Upper lobe of right lung (tissue), 1 donor: ENCODE results near the gene FFAR1. TPM values are rescaled to one million over a fixed set of nuclear protein-coding genes. Genes with fewer than 3 reads are reported as not detected.

Experiments used
- ATAC-seq: fragments of 200-7000 bp; cut with Tn5 transposase; one replicate; pipeline ENCODE4 v1.9.1; 2020; ENCODE audit warnings: mild to moderate bottlenecking, moderate library complexity
- DNase-seq: peaks from one replicate; pipeline ENCODE4 v3.0.0-alpha.2; 2020
- H3K27ac ChIP-seq: fragments of 200-600 bp; one replicate; pipeline ENCODE4 v1.8.0; 2022
- H3K27me3 ChIP-seq: fragments of 200-600 bp; one replicate; pipeline ENCODE4 v1.8.0; 2022; ENCODE audit warnings: mild to moderate bottlenecking
- H3K36me3 ChIP-seq: fragments of 200-600 bp; one replicate; pipeline ENCODE4 v1.8.0; 2022
- H3K4me1 ChIP-seq: fragments of 200-600 bp; one replicate; pipeline ENCODE4 v1.8.0; 2022
- H3K4me3 ChIP-seq: fragments of 200-600 bp; one replicate; pipeline ENCODE4 v1.8.0; 2022; ENCODE audit warnings: mild to moderate bottlenecking
- H3K9me3 ChIP-seq: fragments of 200-600 bp; one replicate; pipeline ENCODE4 v1.8.0; 2022
- intact Hi-C: fragments of 100-400 bp; cut with DNase I; formaldehyde crosslinking; loops from one replicate; pipeline ENCODE4 v1.11.0; 2022
- total RNA-seq: library from RNA; stranded (reverse); fragmentation: NEBNext Ultra II Directional; extraction: Animal tissue kit (Norgen Biotek cat#: 25700); gene quantifications from one replicate; pipeline ENCODE4 v1.2.1, GENCODE V29; 2021
- TF ChIP-seq, protein P1 (sequence below): fragments of 200-600 bp; IDR thresholded peaks from one replicate; pipeline ENCODE4 v1.8.0; 2022; ENCODE audit warnings: antibody characterized with exemption
- donor health status: DM: no; HTN: yes; CAD: no; lungs with severe emphysema.

Gene FFAR1
- total RNA-seq, 1 donor from 2014 or later: not detected

DNA sequence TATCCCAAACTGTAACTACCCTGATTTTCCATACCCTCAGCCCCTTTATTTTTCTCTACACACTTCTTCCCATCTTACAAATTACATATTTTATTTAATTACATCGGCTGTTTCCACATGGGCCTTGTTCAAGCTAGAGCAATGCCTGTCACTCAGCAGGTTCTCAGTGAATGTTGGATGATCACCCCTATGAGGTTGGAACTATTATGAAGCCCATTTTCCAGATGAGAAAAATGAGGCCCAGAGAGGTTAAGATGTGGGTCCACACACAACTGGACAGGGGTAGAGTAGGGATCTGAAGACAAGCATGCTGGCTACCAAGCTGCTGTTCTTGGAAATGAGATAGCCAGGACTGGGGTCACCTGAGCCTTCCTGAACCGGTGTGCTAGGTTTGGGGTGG lies 45.7 kb upstream of the FFAR1 start:
- TF ChIP-seq, protein P1, sequence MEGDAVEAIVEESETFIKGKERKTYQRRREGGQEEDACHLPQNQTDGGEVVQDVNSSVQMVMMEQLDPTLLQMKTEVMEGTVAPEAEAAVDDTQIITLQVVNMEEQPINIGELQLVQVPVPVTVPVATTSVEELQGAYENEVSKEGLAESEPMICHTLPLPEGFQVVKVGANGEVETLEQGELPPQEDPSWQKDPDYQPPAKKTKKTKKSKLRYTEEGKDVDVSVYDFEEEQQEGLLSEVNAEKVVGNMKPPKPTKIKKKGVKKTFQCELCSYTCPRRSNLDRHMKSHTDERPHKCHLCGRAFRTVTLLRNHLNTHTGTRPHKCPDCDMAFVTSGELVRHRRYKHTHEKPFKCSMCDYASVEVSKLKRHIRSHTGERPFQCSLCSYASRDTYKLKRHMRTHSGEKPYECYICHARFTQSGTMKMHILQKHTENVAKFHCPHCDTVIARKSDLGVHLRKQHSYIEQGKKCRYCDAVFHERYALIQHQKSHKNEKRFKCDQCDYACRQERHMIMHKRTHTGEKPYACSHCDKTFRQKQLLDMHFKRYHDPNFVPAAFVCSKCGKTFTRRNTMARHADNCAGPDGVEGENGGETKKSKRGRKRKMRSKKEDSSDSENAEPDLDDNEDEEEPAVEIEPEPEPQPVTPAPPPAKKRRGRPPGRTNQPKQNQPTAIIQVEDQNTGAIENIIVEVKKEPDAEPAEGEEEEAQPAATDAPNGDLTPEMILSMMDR: no peak
- no peaks in the 10 kb centered on the region for H3K4me1 ChIP-seq

GRCh38 chr19:35302446-35302845 lies 45.3 kb upstream of the FFAR1 start:
- Histone ChIP-seq H3K4me3 (no peak overlapping the region), H3K9me3 (no peaks in the 10 kb centered on the region), H3K4me1 (no peaks in the 10 kb centered on the region), H3K36me3 (no peaks in the 10 kb centered on the region), H3K27me3 (no peaks in the 10 kb centered on the region), H3K27ac (no peak overlapping the region)
- TF ChIP-seq, protein P1: no peak
- intact Hi-C loops: no loop called here
- ATAC-seq: no peak
- DNase-seq: no peak

More for the DNA sequence above, 45.7 kb upstream of the FFAR1 start:
- no peaks in the 10 kb centered on the region for H3K27me3 ChIP-seq
- no peak overlapping the region for H3K27ac ChIP-seq
- H3K4me3 ChIP-seq: no peak overlapping the region
- ATAC-seq (no peak), DNase-seq (no peak)
- no peaks in the 10 kb centered on the region for H3K9me3 ChIP-seq
- intact Hi-C loops: no loop called here
- H3K36me3 ChIP-seq: no peaks in the 10 kb centered on the region

DNA sequence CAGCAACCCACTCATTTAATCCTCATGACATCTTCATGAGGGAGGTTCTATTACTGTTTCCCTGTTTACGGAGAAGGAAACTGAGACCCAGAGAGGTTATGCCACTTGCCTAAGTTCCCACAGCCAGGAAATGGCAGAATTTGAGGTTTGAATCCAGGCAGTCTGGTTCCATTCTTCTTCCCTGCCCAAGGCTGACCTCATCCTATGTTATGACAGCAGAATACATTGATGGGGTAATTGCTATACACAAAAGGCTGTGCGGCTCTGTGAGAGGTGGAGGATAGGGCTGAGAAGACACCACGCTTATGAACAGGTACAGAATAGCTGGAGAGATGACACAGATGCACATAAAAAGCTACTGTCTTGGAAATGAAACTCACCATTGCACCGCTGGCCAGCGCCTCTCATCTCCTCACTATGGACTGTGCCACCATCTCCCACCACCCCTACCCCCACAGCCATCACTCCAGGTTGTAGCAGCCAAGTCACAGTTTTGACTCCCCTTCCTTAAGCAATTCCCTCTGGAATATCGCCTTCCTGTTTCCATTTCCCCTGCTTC lies 44.3 kb upstream of the FFAR1 start:
- H3K27me3 ChIP-seq: no peaks in the 10 kb centered on the region
- no peak overlapping the region for H3K27ac ChIP-seq
- H3K4me1 ChIP-seq: no peaks in the 10 kb centered on the region
- ATAC-seq (no peak), DNase-seq (no peak)
- intact Hi-C loops: no loop called here
- TF ChIP-seq, protein P1: no peak
- H3K36me3 ChIP-seq: no peaks in the 10 kb centered on the region
- no peak overlapping the region for H3K4me3 ChIP-seq
- H3K9me3 ChIP-seq: no peaks in the 10 kb centered on the region

- no peaks in the 10 kb centered on the region for H3K9me3 ChIP-seq
- H3K4me3 ChIP-seq: no peak overlapping the region
- H3K27ac ChIP-seq: no peak overlapping the region
- TF ChIP-seq, protein P1: no peak
- DNase-seq (no peak), ATAC-seq (no peak)
- intact Hi-C loops: no loop called here
- no peaks in the 10 kb centered on the region for H3K4me1 ChIP-seq
- H3K27me3 ChIP-seq: no peaks in the 10 kb centered on the region
- no peaks in the 10 kb centered on the region for H3K36me3 ChIP-seq
Observed at GRCh38 chr19:35304036-35304435, 43.7 kb upstream of the FFAR1 start.

DNA sequence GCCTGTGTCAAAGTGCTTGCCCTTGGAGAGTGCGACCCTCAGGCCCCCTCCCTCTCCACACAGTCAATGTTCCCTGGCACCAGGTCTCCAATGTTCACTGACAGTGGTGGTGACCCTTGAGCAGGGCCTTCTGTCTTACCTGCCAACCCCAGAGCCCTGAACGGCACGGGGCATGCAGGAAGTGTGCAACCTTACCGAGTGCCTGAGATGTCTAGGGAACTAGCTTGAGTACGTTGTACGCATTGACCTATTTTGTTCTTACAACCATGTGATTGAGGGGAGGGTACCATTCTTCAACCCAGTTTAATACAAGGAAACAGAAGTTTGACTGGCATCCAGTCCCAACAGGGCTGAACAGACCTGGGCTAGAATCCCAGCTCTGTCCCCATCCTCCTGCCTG lies 42.5 kb upstream of the FFAR1 start:
- Histone ChIP-seq H3K27ac (no peak overlapping the region), H3K4me3 (no peak overlapping the region), H3K4me1 (no peaks in the 10 kb centered on the region), H3K36me3 (no peaks in the 10 kb centered on the region), H3K27me3 (no peaks in the 10 kb centered on the region), H3K9me3 (no peaks in the 10 kb centered on the region)
- intact Hi-C loops: no loop called here
- ATAC-seq (no peak), DNase-seq (no peak)
- TF ChIP-seq, protein P1: no peak
